IMR-90 (cell line): ENCODE data around the gene SH2D5. TPM values are rescaled to one million over a fixed set of nuclear protein-coding genes. Genes with fewer than 3 reads are reported as not detected.

Source experiments
- ATAC-seq: fragments of 200-7000 bp; cut with Tn5 transposase; 2 replicates; pipeline ENCODE4 v1.9.1; 2020; ENCODE audit warnings: low read depth, mild to moderate bottlenecking, moderate library complexity
- BruUV-seq: library from RNA; stranded (reverse); fragments of 400-500 nt; replicated peaks from 2 replicates; lab custom pipeline; 2021; lab: Mats Ljungman, UMichigan
- CTCF ChIA-PET: fragments of 300-600 bp; formaldehyde crosslinking; extraction: SDS; loops from one replicate; lab custom pipeline; 2021; ENCODE audit warnings: antibody characterized with exemption; lab: Yijun Ruan, JAX
- POLR2A ChIA-PET: fragments of 300-600 bp; sonication (Branson Sonifier 250); formaldehyde crosslinking; loops from one replicate; lab custom pipeline; 2022; ENCODE audit warnings: antibody characterized with exemption; ENCODE audit not compliant: unreplicated experiment; lab: Charles Lee
- DNase-seq: peaks from one replicate; pipeline ENCODE4 v3.0.0; 2013
- H2AFZ ChIP-seq: replicated peaks from 2 replicates; pipeline ENCODE3; 2013; ENCODE audit warnings: low read length, mild to moderate bottlenecking; ENCODE audit not compliant: poor library complexity
- H2AK5ac ChIP-seq: 2 replicates; pipeline ENCODE4 v1.6.1; 2013; ENCODE audit warnings: low read depth, low read length, inconsistent platforms
- H2AK9ac ChIP-seq: replicated peaks from 2 replicates; pipeline ENCODE3; 2013; ENCODE audit warnings: mild to moderate bottlenecking, low read depth, low read length, moderate library complexity; ENCODE audit not compliant: poor library complexity
- H2BK120ac ChIP-seq: 2 replicates; pipeline ENCODE4 v1.6.1; 2013; ENCODE audit warnings: low read depth, low read length, inconsistent platforms
- H2BK15ac ChIP-seq: 3 replicates; pipeline ENCODE4 v1.6.1; 2013; ENCODE audit warnings: low read depth, low read length, inconsistent platforms
- H2BK20ac ChIP-seq: 2 replicates; pipeline ENCODE4 v1.6.1; 2013; ENCODE audit warnings: low read depth, mild to moderate bottlenecking, inconsistent platforms, low read length, moderate library complexity
- H2BK5ac ChIP-seq: 2 replicates; pipeline ENCODE4 v1.6.1; 2013; ENCODE audit warnings: mild to moderate bottlenecking, low read depth, low read length, inconsistent platforms; ENCODE audit not compliant: poor library complexity, severe bottlenecking
- H3K14ac ChIP-seq: replicated peaks from 2 replicates; pipeline ENCODE4 v1.6.1; 2013; ENCODE audit warnings: low read depth, low read length, inconsistent platforms
- H3K18ac ChIP-seq: 2 replicates; pipeline ENCODE4 v1.6.1; 2013; ENCODE audit warnings: low read depth, low read length, control low read depth
- H3K23ac ChIP-seq: 2 replicates; pipeline ENCODE4 v1.6.1; 2013; ENCODE audit warnings: low read depth, low read length, inconsistent platforms
- H3K27ac ChIP-seq: 2 replicates; pipeline ENCODE4 v1.5.1; 2013; ENCODE audit warnings: mild to moderate bottlenecking, control low read depth, low read length; ENCODE audit not compliant: insufficient read depth
- H3K27me3 ChIP-seq: 2 replicates; pipeline ENCODE4 v1.6.1; 2013; ENCODE audit warnings: low read length; ENCODE audit not compliant: control insufficient read depth, insufficient read depth
- H3K36me3 ChIP-seq: 2 replicates; pipeline ENCODE4 v1.6.1; 2013; ENCODE audit warnings: low read length, mixed read lengths; ENCODE audit not compliant: control insufficient read depth, insufficient read depth
- H3K4ac ChIP-seq: 2 replicates; pipeline ENCODE4 v1.6.1; 2013; ENCODE audit warnings: low read depth, low read length, inconsistent platforms
- H3K4me1 ChIP-seq: 2 replicates; pipeline ENCODE4 v1.6.1; 2013; ENCODE audit warnings: low read length, mixed read lengths; ENCODE audit not compliant: control insufficient read depth, insufficient read depth
- H3K4me2 ChIP-seq: 2 replicates; pipeline ENCODE4 v1.6.1; 2013; ENCODE audit warnings: low read depth, mild to moderate bottlenecking, control low read depth, low read length, moderate library complexity
- H3K4me3 ChIP-seq: 2 replicates; pipeline ENCODE4 v1.5.1; 2013; ENCODE audit warnings: low read depth, mild to moderate bottlenecking, control low read depth, low read length, moderate library complexity; ENCODE audit not compliant: insufficient read depth
- H3K56ac ChIP-seq: 2 replicates; pipeline ENCODE4 v1.6.1; 2013; ENCODE audit warnings: low read length, inconsistent platforms; ENCODE audit not compliant: insufficient read depth; ENCODE audit errors: extremely low read depth
- H3K79me1 ChIP-seq, 2 experiments: 2 replicates each; pipeline ENCODE4 v1.6.1; 2013; ENCODE audit warnings: low read length in 2 of 2, inconsistent platforms in 1 of 2, low read depth in 1 of 2
- H3K9ac ChIP-seq: 2 replicates; pipeline ENCODE4 v1.6.1; 2013; ENCODE audit warnings: low read depth, low read length, control low read depth
- H3K9me1 ChIP-seq: 2 replicates; pipeline ENCODE4 v1.6.1; 2013; ENCODE audit warnings: low read length, inconsistent platforms; ENCODE audit not compliant: insufficient read depth
- H3K9me3 ChIP-seq: 2 replicates; pipeline ENCODE4 v1.6.1; 2013; ENCODE audit warnings: low read length; ENCODE audit not compliant: control insufficient read depth, insufficient read depth
- H4K20me1 ChIP-seq: 2 replicates; pipeline ENCODE4 v1.6.1; 2013; ENCODE audit warnings: low read length, inconsistent platforms; ENCODE audit not compliant: insufficient read depth
- H4K5ac ChIP-seq: 2 replicates; pipeline ENCODE4 v1.6.1; 2013; ENCODE audit warnings: mild to moderate bottlenecking, low read depth, low read length, control low read depth
- H4K8ac ChIP-seq, 2 experiments: 2 replicates each; pipeline ENCODE4 v1.6.1; 2013; ENCODE audit warnings: low read depth in 2 of 2, low read length in 2 of 2, control low read depth in 1 of 2, inconsistent platforms in 1 of 2
- H4K91ac ChIP-seq: 2 replicates; pipeline ENCODE4 v1.6.1; 2013; ENCODE audit warnings: low read depth, low read length, inconsistent platforms; ENCODE audit not compliant: insufficient read depth
- CEBPB ChIP-seq: IDR thresholded peaks from 2 replicates; pipeline ENCODE4 v1.6.1; 2012; ENCODE audit warnings: low read depth, low read length, improper control_type of control experiment
- FOS ChIP-seq: fragments of 150-350 bp; IDR thresholded peaks from 2 replicates; pipeline ENCODE4 v1.6.1; 2016; ENCODE audit warnings: low read depth, low read length
- MAFK ChIP-seq: IDR thresholded peaks from 2 replicates; pipeline ENCODE4 v1.6.1; 2012; ENCODE audit warnings: low read depth, low read length, improper control_type of control experiment
- MXI1 ChIP-seq: IDR thresholded peaks from 2 replicates; pipeline ENCODE4 v1.6.1; 2012; ENCODE audit warnings: low read depth, mild to moderate bottlenecking, low read length, moderate library complexity, borderline replicate concordance
- NFE2L2 ChIP-seq: fragments of 150-350 bp; IDR thresholded peaks from 2 replicates; pipeline ENCODE4 v1.6.1; 2016; ENCODE audit warnings: low read depth, mild to moderate bottlenecking, low read length
- RAD21 ChIP-seq: IDR thresholded peaks from 2 replicates; pipeline ENCODE4 v1.6.1; 2012; ENCODE audit warnings: low read length, improper control_type of control experiment
- RCOR1 ChIP-seq: IDR thresholded peaks from 2 replicates; pipeline ENCODE4 v1.6.1; 2012; ENCODE audit warnings: mild to moderate bottlenecking, low read length, improper control_type of control experiment; ENCODE audit not compliant: insufficient replicate concordance
- RFX5 ChIP-seq: IDR thresholded peaks from 2 replicates; pipeline ENCODE4 v1.8.0; 2012; ENCODE audit warnings: low read depth, mild to moderate bottlenecking, low read length, moderate library complexity
- SMC3 ChIP-seq: fragments of 150-350 bp; IDR thresholded peaks from 2 replicates; pipeline ENCODE4 v1.6.1; 2016; ENCODE audit warnings: low read depth, mild to moderate bottlenecking, antibody characterized with exemption, low read length, moderate library complexity
- USF2 ChIP-seq: fragments of 150-350 bp; IDR thresholded peaks from 2 replicates; pipeline ENCODE4 v1.6.1; 2017; ENCODE audit warnings: mild to moderate bottlenecking, antibody characterized with exemption, low read length, low read depth
- WGBS, 2 experiments: methylation state at CpG; one replicate each; pipeline versions ENCODE4 v1.1.5 to v1.1.7; 2013; ENCODE audit warnings: missing lambda C conversion rate in 2 of 2; ENCODE audit not compliant: insufficient read length in 1 of 2; ENCODE audit errors: extremely low coverage in 2 of 2; 5-methylcytosine and 5-hydroxymethylcytosine counted together
- dilution Hi-C: fragments of 300-500 bp; cut with HindIII; formaldehyde crosslinking; loops from one replicate; pipeline ENCODE4 v1.14.3; 2018; ENCODE audit warnings: low sequenced_read_pairs; ENCODE audit not compliant: unreplicated experiment
- in situ Hi-C: fragments of 300-500 bp; cut with MboI; formaldehyde crosslinking; loops from 3 replicates; pipeline ENCODE4 v1.14.3; 2019; ENCODE audit warnings: low sequenced_read_pairs, inconsistent platforms, mixed read lengths
- intact Hi-C: fragments of 100-400 bp; cut with micrococcal nuclease; formaldehyde crosslinking; loops from 2 replicates; pipeline ENCODE4 v1.10.0; 2022
- polyA plus RNA-seq, 3 experiments: library from polyadenylated mRNA; depleted of rRNA; stranded (reverse); fragments of >200 nt; gene quantifications; 2 replicates each; pipeline ENCODE4 v1.2.3, GENCODE V29; 2012; ENCODE audit warnings: low replicate concordance in 1 of 3
- total RNA-seq: library from RNA; depleted of rRNA; stranded (reverse); fragments of >200 nt; gene quantifications from 2 replicates; pipeline ENCODE4 v1.2.3, GENCODE V29; 2012

SH2D5 gene
- total and polyA plus RNA-seq, 2 of the 4 experiments (the other 2 are of a cell fraction) = 7.2 to 14.4 TPM

- in situ Hi-C loops = no loop called here
- H4K5ac ChIP-seq = no peak overlapping the region
Observed at GRCh38 chr1:20763417-20763816, 30.9 kb upstream of the SH2D5 start.

More at GRCh38 chr1:20763417-20763816, 30.9 kb upstream of the SH2D5 start:
- WGBS, 2 experiments = no CpG with 5 or more reads among the region's 3 CpGs
- H3K9ac ChIP-seq = no peak overlapping the region
- ATAC-seq (no peak), DNase-seq (no peak)
- ChIA-PET CTCF (no interaction called here), POLR2A (no interaction called here)
- BruUV-seq = no TSS peak
- no peaks in the 10 kb centered on the region for H3K9me3 ChIP-seq
- no peak overlapping the region for H3K4me2 ChIP-seq
- H3K56ac ChIP-seq = no peak overlapping the region
- peaks cover 8% of the 10 kb centered on the region; the same call in 1 of the 2 replicates for H4K20me1 ChIP-seq
- dilution Hi-C loops = no loop called here
- H3K4me1 ChIP-seq = no peaks in the 10 kb centered on the region
- H3K9me1 ChIP-seq = no peaks in the 10 kb centered on the region; the same call in 1 of the 2 replicates
- no peak for TF ChIP-seq FOS
- TF ChIP-seq USF2 = no peak
- TF ChIP-seq NFE2L2 = no peak
- TF ChIP-seq SMC3 = no peak
- no peak for TF ChIP-seq RFX5
- no peak for TF ChIP-seq RCOR1
- TF ChIP-seq RAD21 = no peak
- TF ChIP-seq MXI1 = no peak
- no peak for TF ChIP-seq CEBPB
- no peak for TF ChIP-seq MAFK
- H2AFZ ChIP-seq = no peak overlapping the region
- H3K27ac ChIP-seq = no peak overlapping the region
- no peak overlapping the region for H2BK20ac ChIP-seq
- no peak overlapping the region for H4K91ac ChIP-seq
- H3K23ac ChIP-seq = no peak overlapping the region
- H2BK5ac ChIP-seq = no peak overlapping the region
- H2AK9ac ChIP-seq = no peak overlapping the region
- no peak overlapping the region for H2BK120ac ChIP-seq
- H4K8ac ChIP-seq = no peak overlapping the region
- peaks cover 33 to 42% of the 10 kb centered on the region in 2 experiments for H3K79me1 ChIP-seq
- intact Hi-C loops = no loop called here
- H3K14ac ChIP-seq = no peak overlapping the region
- no peak overlapping the region for H2BK15ac ChIP-seq
- no peak overlapping the region for H3K4me3 ChIP-seq
- H3K36me3 ChIP-seq = peaks cover 66% of the 10 kb centered on the region
- no peak overlapping the region for H3K4ac ChIP-seq
- H3K27me3 ChIP-seq = no peaks in the 10 kb centered on the region
- H3K18ac ChIP-seq = no peak overlapping the region
- no peak overlapping the region for H2AK5ac ChIP-seq
